CD4-positive, alpha-beta T cell treated with Interleukin-2 at 100 ng/mL for 4 hours (primary cell): Measurements from ENCODE around the gene CACNG4.

ENCODE experiments used
- DNase-seq: peaks from one replicate; pipeline ENCODE4 v3.0.0-alpha.2; 2020; ENCODE audit warnings: low spot score

Gene CACNG4

GRCh38 chr17:67043283-67043682 is 78.8 kb downstream of the CACNG4 start:
- DNase-seq: no peak

GRCh38 chr17:67044016-67044772 is 79.7 kb downstream of the CACNG4 start, which contains the start of gene CACNG1:
CACNG1 (plus strand) TSS chr17:67044554; CDS start chr17:67044661, 107 bp downstream.
- no peak for DNase-seq

GRCh38 chr17:67044940-67045339 is 80.4 kb downstream of the CACNG4 start:
- DNase-seq: no peak

GRCh38 chr17:67046398-67046797 is 81.9 kb downstream of the CACNG4 start:
- no peak for DNase-seq

- no peak for DNase-seq
Measured at GRCh38 chr17:67047382-67047781, 82.9 kb downstream of the CACNG4 start.

- no peak for DNase-seq
Measured at GRCh38 chr17:67049025-67049739, 84.7 kb downstream of the CACNG4 start.

GRCh38 chr17:67050066-67050465 is 85.6 kb downstream of the CACNG4 start:
- no peak for DNase-seq

GRCh38 chr17:67050471-67051154 is 86.1 kb downstream of the CACNG4 start:
- no peak for DNase-seq

GRCh38 chr17:67051155-67051538 is 86.6 kb downstream of the CACNG4 start:
- no peak for DNase-seq

GRCh38 chr17:67051837-67052236 is 87.3 kb downstream of the CACNG4 start:
- no peak for DNase-seq

- no peak for DNase-seq
Measured at GRCh38 chr17:67052720-67053437, 88.4 kb downstream of the CACNG4 start.

- no peak for DNase-seq
Measured at GRCh38 chr17:67053438-67054000, 89.0 kb downstream of the CACNG4 start.

- no peak for DNase-seq
Measured at GRCh38 chr17:67054011-67054591, 89.6 kb downstream of the CACNG4 start.

- DNase-seq: no peak
Measured at GRCh38 chr17:67054608-67055007, 90.1 kb downstream of the CACNG4 start.

- DNase-seq: no peak
Measured at GRCh38 chr17:67055041-67055443, 90.5 kb downstream of the CACNG4 start.

- DNase-seq: no peak
Measured at GRCh38 chr17:67055811-67056745, 91.6 kb downstream of the CACNG4 start.

- no peak for DNase-seq
Measured at GRCh38 chr17:67056746-67057490, 92.4 kb downstream of the CACNG4 start.

- no peak for DNase-seq
Measured at GRCh38 chr17:67058036-67058435, 93.5 kb downstream of the CACNG4 start.

GRCh38 chr17:67059372-67059771 is 94.9 kb downstream of the CACNG4 start:
- DNase-seq: no peak

- no peak for DNase-seq
Measured at GRCh38 chr17:67063141-67063540, 98.6 kb downstream of the CACNG4 start.
